HFFc6 (cell line): Measurements from ENCODE around the gene CEP131. TPM values are rescaled to one million over a fixed set of nuclear protein-coding genes. Genes with fewer than 3 reads are reported as not detected.

Experiments used
- DNase-seq: peaks from one replicate; pipeline ENCODE4 v3.0.0-alpha.2; 2018
- H3K27ac Mint-ChIP-seq: 2 replicates; pipeline ENCODE4 v1.8.0; 2020; ENCODE audit warnings: mild to moderate bottlenecking, mixed read lengths
- H3K27me3 Mint-ChIP-seq: 2 replicates; pipeline ENCODE4 v1.8.0; 2021; ENCODE audit warnings: mild to moderate bottlenecking, moderate library complexity, mixed read lengths; ENCODE audit not compliant: insufficient read depth
- H3K36me3 Mint-ChIP-seq: 2 replicates; pipeline ENCODE4 v1.8.0; 2021; ENCODE audit warnings: low read depth, mixed read lengths
- H3K4me1 Mint-ChIP-seq: 2 replicates; pipeline ENCODE4 v1.8.0; 2020; ENCODE audit warnings: low read depth, mixed read lengths
- H3K4me3 Mint-ChIP-seq: 2 replicates; pipeline ENCODE4 v1.8.0; 2020; ENCODE audit warnings: mild to moderate bottlenecking, moderate library complexity, mixed read lengths
- H3K9me3 Mint-ChIP-seq: 2 replicates; pipeline ENCODE4 v1.8.0; 2020; ENCODE audit warnings: mild to moderate bottlenecking, mixed read lengths
- total RNA-seq, 6 experiments: library from RNA; stranded (reverse); fragmentation: NEBNext Ultra II Directional; extraction: Animal tissue kit (Norgen Biotek cat#: 25700); gene quantifications; 2 replicates in 1 of 6; 3 replicates in 5 of 6; pipeline ENCODE4 v1.2.3, GENCODE V29; 2021
- TF ChIP-seq, protein P1 (sequence below): fragments of 200-600 bp; sonication (generic); IDR thresholded peaks from 2 replicates; pipeline ENCODE4 v1.5.0; 2021; ENCODE audit warnings: antibody characterized with exemption, mild to moderate bottlenecking

CEP131 gene
- total RNA-seq, 6 experiments from 2014 or later = 8.3 to 13.2 (median 10.7) TPM

DNA sequence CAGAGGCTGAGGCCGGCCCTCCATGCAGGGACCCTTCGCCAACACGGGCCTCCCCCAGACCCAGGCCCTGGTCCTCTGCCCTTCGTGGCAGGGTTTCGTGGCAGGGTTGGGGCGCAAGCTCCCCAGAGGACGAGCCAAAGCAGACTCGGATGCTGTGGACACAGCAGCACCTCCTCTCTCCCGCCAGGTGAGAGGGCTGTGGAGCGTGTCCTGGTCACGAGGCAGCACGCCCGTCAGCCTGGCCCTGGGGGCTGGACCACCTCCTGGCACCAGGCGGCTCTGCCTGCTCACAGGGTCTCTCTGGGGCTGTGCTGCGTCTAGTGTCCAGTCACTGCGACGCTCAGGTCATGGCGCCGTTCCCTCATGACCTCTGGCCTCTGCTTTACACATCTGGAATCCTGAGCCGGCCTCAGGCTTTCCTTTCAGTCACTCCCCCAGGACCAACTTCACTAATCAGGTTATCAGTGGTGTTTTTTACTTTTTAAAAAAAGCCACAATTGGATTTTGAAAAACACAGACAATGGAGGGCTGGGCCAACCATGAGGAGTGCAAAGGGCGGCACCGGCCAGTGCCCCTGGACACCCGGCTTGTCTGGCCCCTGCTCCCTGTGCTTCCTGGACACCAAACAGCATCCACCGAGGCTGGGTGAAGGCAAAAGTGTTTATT lies 21.7 kb upstream of the CEP131 start:
- H3K4me3 Mint-ChIP-seq = no peak overlapping the region; the same call in 1 of the 2 replicates

DNA sequence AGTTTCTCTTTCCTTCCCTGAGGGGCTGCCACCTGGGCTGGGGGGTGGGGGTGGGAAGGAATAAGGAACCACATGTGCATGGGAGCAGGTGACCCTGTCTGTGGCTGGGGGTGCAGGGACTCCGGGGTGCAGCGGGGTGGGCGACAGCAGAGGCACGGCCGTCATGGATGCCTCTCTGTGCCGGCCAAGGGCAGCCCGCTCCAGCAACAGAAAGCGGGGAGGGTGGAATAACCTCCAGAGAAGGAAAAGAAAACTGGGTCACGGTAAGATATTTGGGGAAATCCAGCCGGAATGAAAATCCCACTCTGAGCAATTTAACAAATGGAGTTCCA lies 20.5 kb upstream of the CEP131 start:
- H3K36me3 Mint-ChIP-seq = peaks cover 4% of the 10 kb centered on the region; the same call in 1 of the 2 replicates
- H3K9me3 Mint-ChIP-seq = peaks cover 1% of the 10 kb centered on the region; the same call in 1 of the 2 replicates
- no peak for DNase-seq
- H3K27ac Mint-ChIP-seq = no peak overlapping the region
- H3K27me3 Mint-ChIP-seq = peaks cover 8% of the 10 kb centered on the region
- TF ChIP-seq, protein P1, sequence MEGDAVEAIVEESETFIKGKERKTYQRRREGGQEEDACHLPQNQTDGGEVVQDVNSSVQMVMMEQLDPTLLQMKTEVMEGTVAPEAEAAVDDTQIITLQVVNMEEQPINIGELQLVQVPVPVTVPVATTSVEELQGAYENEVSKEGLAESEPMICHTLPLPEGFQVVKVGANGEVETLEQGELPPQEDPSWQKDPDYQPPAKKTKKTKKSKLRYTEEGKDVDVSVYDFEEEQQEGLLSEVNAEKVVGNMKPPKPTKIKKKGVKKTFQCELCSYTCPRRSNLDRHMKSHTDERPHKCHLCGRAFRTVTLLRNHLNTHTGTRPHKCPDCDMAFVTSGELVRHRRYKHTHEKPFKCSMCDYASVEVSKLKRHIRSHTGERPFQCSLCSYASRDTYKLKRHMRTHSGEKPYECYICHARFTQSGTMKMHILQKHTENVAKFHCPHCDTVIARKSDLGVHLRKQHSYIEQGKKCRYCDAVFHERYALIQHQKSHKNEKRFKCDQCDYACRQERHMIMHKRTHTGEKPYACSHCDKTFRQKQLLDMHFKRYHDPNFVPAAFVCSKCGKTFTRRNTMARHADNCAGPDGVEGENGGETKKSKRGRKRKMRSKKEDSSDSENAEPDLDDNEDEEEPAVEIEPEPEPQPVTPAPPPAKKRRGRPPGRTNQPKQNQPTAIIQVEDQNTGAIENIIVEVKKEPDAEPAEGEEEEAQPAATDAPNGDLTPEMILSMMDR = no peak
- no peak overlapping the region for H3K4me3 Mint-ChIP-seq
- H3K4me1 Mint-ChIP-seq = peaks cover 16% of the 10 kb centered on the region

More for the DNA sequence above, 21.7 kb upstream of the CEP131 start:
- Mint-ChIP-seq H3K36me3 (peaks cover 4% of the 10 kb centered on the region; the same call in 1 of the 2 replicates), H3K4me1 (peaks cover 16% of the 10 kb centered on the region), H3K27me3 (peaks cover 8% of the 10 kb centered on the region), H3K27ac (peak overlapping the region; percentile 61), H3K9me3 (peaks cover 4% of the 10 kb centered on the region; the same call in 1 of the 2 replicates)
- TF ChIP-seq, protein P1 = no peak
- no peak for DNase-seq

DNA sequence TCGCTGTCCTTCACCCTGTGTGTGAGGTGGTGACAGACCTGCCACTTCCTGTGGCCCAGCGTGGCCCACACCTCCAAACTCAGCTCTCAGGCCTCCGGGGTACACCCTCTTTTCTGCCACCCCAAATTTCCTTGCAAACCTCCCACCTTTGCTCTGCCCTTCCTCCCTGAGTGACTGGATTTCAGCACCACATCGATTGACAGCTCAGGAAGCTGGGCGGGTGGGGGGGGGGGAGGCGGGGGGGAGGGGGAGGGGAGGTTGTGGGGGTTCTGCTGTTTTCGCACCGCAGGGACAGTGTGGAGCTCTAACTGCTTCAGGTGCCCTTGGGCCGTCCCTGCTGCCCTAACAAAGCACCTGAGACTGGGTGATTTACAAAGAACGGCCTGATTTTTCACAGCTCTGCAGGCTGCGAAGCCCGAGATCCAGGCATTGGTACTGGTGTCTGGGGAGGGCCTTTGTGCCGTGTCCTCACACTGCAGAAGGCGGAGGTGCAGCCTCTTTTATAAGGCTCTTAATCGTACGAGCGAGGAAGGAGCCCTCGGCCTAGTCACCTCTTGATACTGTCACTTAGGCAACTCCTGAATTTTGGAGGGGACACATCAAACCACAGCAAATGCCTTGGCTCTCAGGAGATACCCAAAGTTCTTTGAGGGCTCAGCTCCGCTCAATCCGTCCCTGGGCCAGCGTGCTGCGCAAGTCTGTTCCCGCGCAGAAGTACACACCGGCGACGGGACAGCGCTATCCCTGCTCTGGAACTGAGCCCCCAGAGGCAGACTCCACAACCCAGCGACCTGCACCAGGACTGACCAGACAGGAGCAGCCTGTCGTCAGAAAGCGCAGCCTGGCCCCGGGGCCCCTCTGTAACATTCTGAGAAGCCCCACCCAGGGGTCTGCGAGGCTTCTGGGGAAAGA lies 19.9 kb upstream of the CEP131 start:
- no peak overlapping the region for H3K27ac Mint-ChIP-seq

DNA sequence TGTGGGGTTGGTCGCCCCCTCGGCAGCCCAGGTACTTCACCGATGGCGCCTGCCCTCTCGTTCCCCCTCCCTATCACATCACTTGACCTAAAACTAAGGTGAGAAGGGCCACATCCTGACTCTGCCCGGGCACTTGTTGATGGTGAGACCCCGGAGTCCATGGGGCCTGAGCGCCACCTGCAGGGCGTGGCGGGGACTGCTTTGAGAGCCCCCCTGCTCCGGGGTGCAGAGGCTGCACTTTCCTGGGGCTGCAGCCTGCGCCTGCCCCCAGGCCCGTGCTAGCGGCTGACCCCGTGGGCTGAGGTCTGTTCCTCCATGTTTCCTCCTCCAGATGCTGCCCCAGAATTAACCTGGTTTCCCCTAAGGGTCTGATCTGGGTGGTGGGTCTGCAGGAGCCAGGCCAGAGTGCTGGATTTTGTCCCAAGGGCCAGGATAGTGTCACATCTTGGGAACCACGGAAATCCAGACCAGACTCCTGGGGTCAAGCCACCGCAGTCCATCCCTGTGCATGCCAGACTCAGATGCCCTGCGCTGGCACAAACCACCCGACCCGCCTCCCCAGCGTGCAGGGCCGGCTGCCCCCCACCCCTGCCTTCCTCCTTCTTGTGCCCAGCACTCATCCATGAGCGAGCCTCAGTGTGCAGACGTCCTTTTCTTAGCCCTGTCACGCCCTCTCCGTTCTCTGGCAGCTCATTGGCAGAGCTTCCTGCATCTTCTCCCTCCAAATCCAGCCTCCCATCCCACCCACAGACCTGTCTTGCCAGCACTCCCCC lies 19.1 kb upstream of the CEP131 start:
- Mint-ChIP-seq H3K27me3 (peaks cover 6% of the 10 kb centered on the region), H3K9me3 (no peaks in the 10 kb centered on the region), H3K4me1 (peaks cover 27% of the 10 kb centered on the region), H3K27ac (no peak overlapping the region; the same call in 1 of the 2 replicates), H3K36me3 (peaks cover 4% of the 10 kb centered on the region; the same call in 1 of the 2 replicates), H3K4me3 (no peak overlapping the region)
- DNase-seq = no peak
- TF ChIP-seq, protein P1 = peak; percentile 89

More for the DNA sequence above, 19.9 kb upstream of the CEP131 start:
- TF ChIP-seq, protein P1 = no peak
- H3K4me1 Mint-ChIP-seq = peaks cover 21% of the 10 kb centered on the region
- H3K9me3 Mint-ChIP-seq = no peaks in the 10 kb centered on the region
- peaks cover 8% of the 10 kb centered on the region for H3K27me3 Mint-ChIP-seq
- DNase-seq = no peak
- peaks cover 4% of the 10 kb centered on the region; the same call in 1 of the 2 replicates for H3K36me3 Mint-ChIP-seq
- no peak overlapping the region for H3K4me3 Mint-ChIP-seq

DNA sequence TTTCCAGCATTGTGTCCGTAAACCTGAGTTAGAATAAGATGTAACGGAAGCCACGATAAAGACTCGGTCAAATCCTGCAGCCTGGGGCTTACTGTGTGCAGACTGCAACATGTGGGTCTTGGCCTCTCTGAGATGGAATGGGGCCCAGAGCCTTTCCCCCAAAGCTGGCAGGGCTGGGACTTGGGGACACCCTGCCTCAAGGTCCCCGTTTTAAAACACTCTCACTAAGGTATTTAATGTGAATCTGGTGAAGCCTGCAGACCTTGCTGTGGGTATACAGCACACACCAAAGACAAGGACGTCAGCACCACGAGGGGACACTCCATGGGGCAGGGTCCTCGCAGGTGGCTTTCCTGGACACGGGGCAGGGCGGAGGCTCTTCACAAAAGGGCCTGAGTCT lies 18.4 kb upstream of the CEP131 start:
- TF ChIP-seq, protein P1 = no peak
- H3K4me1 Mint-ChIP-seq = peaks cover 27% of the 10 kb centered on the region
- DNase-seq = no peak
- 0 out of 2 replicates have a peak overlapping the region, but pooled peaks have one; percentile 33 for H3K27ac Mint-ChIP-seq
- no peaks in the 10 kb centered on the region for H3K9me3 Mint-ChIP-seq
- H3K27me3 Mint-ChIP-seq = peaks cover 6% of the 10 kb centered on the region
- peak overlapping the region; percentile 98 for H3K4me3 Mint-ChIP-seq
- H3K36me3 Mint-ChIP-seq = peaks cover 4% of the 10 kb centered on the region; the same call in 1 of the 2 replicates
